Measurements from ENCODE around the gene BICC1.

The BICC1 gene

GRCh38 chr10:58667658-58668310 is 155.1 kb downstream of the BICC1 start:
- Histone ChIP-seq H3K9ac (no peak overlapping the region), H3K4me1 (no peaks in the 10 kb centered on the region), H3K9me3 (ENCODE audit: control insufficient read depth, low read length) (no peaks in the 10 kb centered on the region), H3K27me3 (ENCODE audit: control insufficient read depth, insufficient read depth, low read length) (no peaks in the 10 kb centered on the region), H2AFZ (no peak overlapping the region), H3K79me2 (no peaks in the 10 kb centered on the region), H3K4me2 (ENCODE audit: low read length) (no peak overlapping the region), H3K27ac (no peak overlapping the region), H3K36me3 (ENCODE audit: control insufficient read depth, insufficient read depth, low read length) (no peaks in the 10 kb centered on the region), H3K4me3 (ENCODE audit: low read depth, low read length) (no peak overlapping the region)
- TF ChIP-seq CTCF (IDR thresholded peaks at IDR 0.05): no peak

GRCh38 chr10:58672845-58673244 is 160.2 kb downstream of the BICC1 start:
- Histone ChIP-seq H3K4me2 (ENCODE audit: low read length) (no peak overlapping the region), H3K4me1 (no peaks in the 10 kb centered on the region), H3K36me3 (ENCODE audit: control insufficient read depth, insufficient read depth, low read length) (no peaks in the 10 kb centered on the region), H3K9me3 (ENCODE audit: control insufficient read depth, low read length) (no peaks in the 10 kb centered on the region), H3K9ac (no peak overlapping the region), H3K79me2 (no peaks in the 10 kb centered on the region), H2AFZ (no peak overlapping the region), H3K27ac (no peak overlapping the region), H3K4me3 (ENCODE audit: low read depth, low read length) (no peak overlapping the region), H3K27me3 (ENCODE audit: control insufficient read depth, insufficient read depth, low read length) (no peaks in the 10 kb centered on the region)
- no peak for TF ChIP-seq CTCF (IDR thresholded peaks at IDR 0.05)

GRCh38 chr10:58674251-58674650 is 161.6 kb downstream of the BICC1 start:
- Histone ChIP-seq H3K4me3 (ENCODE audit: low read depth, low read length) (no peak overlapping the region), H3K9me3 (ENCODE audit: control insufficient read depth, low read length) (no peaks in the 10 kb centered on the region), H3K79me2 (no peaks in the 10 kb centered on the region), H3K27ac (no peak overlapping the region), H2AFZ (no peak overlapping the region), H3K36me3 (ENCODE audit: control insufficient read depth, insufficient read depth, low read length) (no peaks in the 10 kb centered on the region), H3K4me1 (no peaks in the 10 kb centered on the region), H3K4me2 (ENCODE audit: low read length) (no peak overlapping the region), H3K27me3 (ENCODE audit: control insufficient read depth, insufficient read depth, low read length) (no peaks in the 10 kb centered on the region), H3K9ac (no peak overlapping the region)
- TF ChIP-seq CTCF (IDR thresholded peaks at IDR 0.05): no peak

GRCh38 chr10:58675321-58675720 is 162.6 kb downstream of the BICC1 start:
- TF ChIP-seq CTCF (IDR thresholded peaks at IDR 0.05): no peak

GRCh38 chr10:58691528-58691927 is 178.9 kb downstream of the BICC1 start:
- Histone ChIP-seq H3K27ac (no peak overlapping the region), H3K4me3 (ENCODE audit: low read depth, low read length) (no peak overlapping the region), H2AFZ (no peak overlapping the region), H3K9me3 (ENCODE audit: control insufficient read depth, low read length) (no peaks in the 10 kb centered on the region), H3K79me2 (no peaks in the 10 kb centered on the region), H3K36me3 (ENCODE audit: control insufficient read depth, insufficient read depth, low read length) (no peaks in the 10 kb centered on the region), H3K4me1 (no peaks in the 10 kb centered on the region), H3K4me2 (ENCODE audit: low read length) (no peak overlapping the region), H3K9ac (no peak overlapping the region), H3K27me3 (ENCODE audit: control insufficient read depth, insufficient read depth, low read length) (no peaks in the 10 kb centered on the region)
- TF ChIP-seq CTCF (IDR thresholded peaks at IDR 0.05): no peak

More at GRCh38 chr10:58675321-58675720, 162.6 kb downstream of the BICC1 start:
- H3K9me3 ChIP-seq (ENCODE audit: control insufficient read depth, low read length): no peaks in the 10 kb centered on the region
- H3K4me3 ChIP-seq (ENCODE audit: low read depth, low read length): no peak overlapping the region
- no peaks in the 10 kb centered on the region for H3K79me2 ChIP-seq
- no peaks in the 10 kb centered on the region for H3K4me1 ChIP-seq
- no peak overlapping the region for H3K9ac ChIP-seq
- H3K27ac ChIP-seq: no peak overlapping the region
- H3K4me2 ChIP-seq (ENCODE audit: low read length): no peak overlapping the region
- H2AFZ ChIP-seq: no peak overlapping the region
- H3K27me3 ChIP-seq (ENCODE audit: control insufficient read depth, insufficient read depth, low read length): no peaks in the 10 kb centered on the region
- no peaks in the 10 kb centered on the region for H3K36me3 ChIP-seq (ENCODE audit: control insufficient read depth, insufficient read depth, low read length)

Measured in parathyroid adenoma (tissue), 2 donors.